Measurements from ENCODE around the gene BACH2. TPM values are rescaled to one million over a fixed set of nuclear protein-coding genes. Genes with fewer than 3 reads are reported as not detected.

BACH2 gene
- total and polyA plus RNA-seq, 10 of the 15 experiments (the other 5 are each of a cell fraction or from before 2014, with no cell fraction given), result 0.03 to 0.28 (median 0.04) TPM; not detected in 3

GRCh38 chr6:90184334-90185298, 112.0 kb downstream of the BACH2 start:
- ChIA-PET RAD21 (ENCODE audit: unreplicated experiment) (no interaction called here), POLR2A (no interaction called here), SMC1A (ENCODE audit: uncharacterized antibody, unreplicated experiment) (interaction anchor here (1.0 to 1.4 kb wide), 3 partner anchors 10 to 208 kb away, joined by 3 read pairs; no protein-coding TSS in a partner anchor), CTCF (no interaction called here)
- BruUV-seq (replicated peaks), result no TSS peak
- no peak overlapping the region for H3K4me2 ChIP-seq (ENCODE audit: control insufficient read depth, insufficient read depth)
- H3K4me3 ChIP-seq, result no peak overlapping the region
- ATAC-seq (no peak), FAIRE-seq (no peak), DNase-seq (ENCODE audit: low read depth, low spot score) (no peak)
- no peak for TF ChIP-seq CREB1 (IDR thresholded peaks at IDR 0.05; ENCODE audit: low read depth)
- TF ChIP-seq ATF2 (IDR thresholded peaks at IDR 0.05; ENCODE audit: low read length), result no peak
- no peak for TF ChIP-seq SIX5 (IDR thresholded peaks at IDR 0.05; ENCODE audit: low read depth, low read length, severe bottlenecking)
- TF ChIP-seq NBN (IDR thresholded peaks at IDR 0.05), result no peak
- TF ChIP-seq JUND (IDR thresholded peaks at IDR 0.05; ENCODE audit: low read depth, low read length), result no peak
- no peak for TF ChIP-seq CHD1 (IDR thresholded peaks at IDR 0.05; ENCODE audit: low read depth, low read length)
- no peak for TF ChIP-seq NR2C1 (IDR thresholded peaks at IDR 0.05)
- no peak for TF ChIP-seq BMI1 (IDR thresholded peaks at IDR 0.05; ENCODE audit: borderline replicate concordance)
- no peak for TF ChIP-seq GATAD2B (conservative IDR thresholded peaks at IDR 0.05; ENCODE audit: low read depth)
- H3K4me1 ChIP-seq (ENCODE audit: control insufficient read depth, insufficient read depth, low read length), result no peaks in the 10 kb centered on the region
- peaks cover 3% of the 10 kb centered on the region; the same call in 2 of the 3 replicates for H3K9me3 ChIP-seq (replicated peaks; ENCODE audit: control insufficient read depth, insufficient read depth, low read length)
- intact Hi-C loops (cut with micrococcal nuclease; ENCODE audit: unreplicated experiment), result loop anchor here (5.0 kb wide), 1 partner anchor 293 kb away; no protein-coding TSS in a partner anchor
- WGBS (ENCODE audit: insufficient coverage, insufficient replicate concordance, low lambda C conversion rate, missing lambda C conversion rate), result 53% methylated on average over 8 of the region's 8 CpGs
- in situ Hi-C loops (cut with MboI), result no loop called here
- no peaks in the 10 kb centered on the region for H3K79me2 ChIP-seq (ENCODE audit: control insufficient read depth, insufficient read depth, low read length)
- H3K36me3 ChIP-seq (ENCODE audit: control insufficient read depth in 2 of 2, insufficient read depth in 2 of 2, low read length in 1 of 2), result no peaks in the 10 kb centered on the region
- no peak overlapping the region for H3K27ac ChIP-seq (ENCODE audit: control insufficient read depth, insufficient read depth)
- no peak overlapping the region for H3K9ac ChIP-seq (ENCODE audit: control insufficient read depth, insufficient read depth, low read length)
- no peaks in the 10 kb centered on the region; the same call in 1 of the 2 replicates for H4K20me1 ChIP-seq (ENCODE audit: control insufficient read depth, insufficient read depth)
- no peak overlapping the region for H2AFZ ChIP-seq (ENCODE audit: control insufficient read depth, low read depth, low read length)
- H3K27me3 ChIP-seq (replicated peaks in 1 of 2; ENCODE audit: control insufficient read depth in 2 of 2, insufficient read depth in 2 of 2, low read length in 1 of 2), result peaks cover 2 to 14% of the 10 kb centered on the region in 2 experiments; a peak in 3 of 4 replicates
